H9 (cell line): Measurements from ENCODE around the gene LUZP1. TPM values are rescaled to one million over a fixed set of nuclear protein-coding genes. Genes with fewer than 3 reads are reported as not detected.

Experiments used
- DNase-seq: peaks from one replicate; pipeline ENCODE4 v3.0.0-alpha.2; 2017
- H2AFZ ChIP-seq: one replicate; pipeline ENCODE4 v1.6.1; 2013; ENCODE audit warnings: mild to moderate bottlenecking, low read length, control low read depth, moderate library complexity
- H2AK5ac ChIP-seq: 2 replicates; pipeline ENCODE4 v1.6.1; 2013; ENCODE audit warnings: low read length, control low read depth, mixed read lengths; ENCODE audit not compliant: insufficient read length
- H2BK120ac ChIP-seq: one replicate; pipeline ENCODE4 v1.6.1; 2013; ENCODE audit warnings: low read depth, mild to moderate bottlenecking, low read length, control low read depth, inconsistent platforms; ENCODE audit not compliant: poor library complexity, severe bottlenecking
- H2BK12ac ChIP-seq: 2 replicates; pipeline ENCODE4 v1.6.1; 2013; ENCODE audit warnings: low read length, control low read depth, mixed read lengths, low read depth; ENCODE audit not compliant: insufficient read length
- H2BK15ac ChIP-seq: 2 replicates; pipeline ENCODE4 v1.6.1; 2013; ENCODE audit warnings: low read depth, low read length, control low read depth
- H2BK20ac ChIP-seq: one replicate; pipeline ENCODE4 v1.6.1; 2013; ENCODE audit warnings: low read depth, mild to moderate bottlenecking, low read length, control low read depth, inconsistent platforms; ENCODE audit not compliant: poor library complexity, severe bottlenecking
- H2BK5ac ChIP-seq: 2 replicates; pipeline ENCODE4 v1.6.1; 2013; ENCODE audit warnings: low read length, control low read depth, mixed read lengths; ENCODE audit not compliant: insufficient read length
- H3K14ac ChIP-seq: 2 replicates; pipeline ENCODE4 v1.6.1; 2013; ENCODE audit warnings: low read length, control low read depth; ENCODE audit not compliant: insufficient read depth
- H3K18ac ChIP-seq: 2 replicates; pipeline ENCODE4 v1.6.1; 2013; ENCODE audit warnings: low read depth, mild to moderate bottlenecking, mixed read lengths, low read length, control low read depth; ENCODE audit not compliant: insufficient read length
- H3K23ac ChIP-seq: 2 replicates; pipeline ENCODE4 v1.6.1; 2013; ENCODE audit warnings: low read length, control low read depth, mixed read lengths, low read depth; ENCODE audit not compliant: insufficient read length
- H3K23me2 ChIP-seq: 2 replicates; pipeline ENCODE4 v1.6.1; 2013; ENCODE audit warnings: low read depth, mild to moderate bottlenecking, mixed read lengths, low read length, control low read depth; ENCODE audit not compliant: insufficient read length, poor library complexity, severe bottlenecking
- H3K27ac ChIP-seq: 2 replicates; pipeline ENCODE4 v1.5.1; 2013; ENCODE audit warnings: low read length, control low read depth, mixed read lengths, low read depth; ENCODE audit not compliant: insufficient read length
- H3K27me3 ChIP-seq: 2 replicates; pipeline ENCODE4 v1.6.1; 2013; ENCODE audit warnings: low read length, control low read depth, inconsistent platforms; ENCODE audit not compliant: insufficient read depth
- H3K4ac ChIP-seq: 2 replicates; pipeline ENCODE4 v1.6.1; 2013; ENCODE audit warnings: low read depth, mild to moderate bottlenecking, control low read depth, inconsistent platforms, low read length, moderate library complexity
- H3K4me1 ChIP-seq: 2 replicates; pipeline ENCODE4 v1.6.1; 2013; ENCODE audit warnings: low read length, control low read depth, inconsistent platforms; ENCODE audit not compliant: insufficient read depth
- H3K4me2 ChIP-seq: 2 replicates; pipeline ENCODE4 v1.6.1; 2013; ENCODE audit warnings: low read length, control low read depth, mixed read lengths; ENCODE audit not compliant: insufficient read length, insufficient read depth
- H3K56ac ChIP-seq: 2 replicates; pipeline ENCODE4 v1.6.1; 2013; ENCODE audit warnings: low read depth, mild to moderate bottlenecking, mixed read lengths, low read length, control low read depth; ENCODE audit not compliant: insufficient read length
- H3K79me1 ChIP-seq: 2 replicates; pipeline ENCODE4 v1.6.1; 2013; ENCODE audit warnings: low read depth, mild to moderate bottlenecking, moderate library complexity, low read length, control low read depth, inconsistent platforms; ENCODE audit not compliant: insufficient read depth, poor library complexity, severe bottlenecking
- H3K79me2 ChIP-seq: 2 replicates; pipeline ENCODE4 v1.6.1; 2013; ENCODE audit warnings: low read length, control low read depth, inconsistent platforms; ENCODE audit not compliant: insufficient read depth
- H3K9ac ChIP-seq: 2 replicates; pipeline ENCODE4 v1.6.1; 2013; ENCODE audit warnings: low read length, control low read depth, mixed read lengths; ENCODE audit not compliant: insufficient read length; ENCODE audit errors: extremely low read depth
- H3K9me3 ChIP-seq: one replicate; pipeline ENCODE4 v1.6.1; 2013; ENCODE audit warnings: low read depth, low read length, inconsistent platforms; ENCODE audit not compliant: control insufficient read depth
- H3T11ph ChIP-seq: one replicate; pipeline ENCODE4 v1.6.1; 2013; ENCODE audit warnings: mild to moderate bottlenecking, low read length, control low read depth, inconsistent platforms
- H4K20me1 ChIP-seq: one replicate; pipeline ENCODE4 v1.6.1; 2013; ENCODE audit not compliant: control insufficient read depth, insufficient read length, insufficient read depth
- H4K5ac ChIP-seq: 2 replicates; pipeline ENCODE4 v1.6.1; 2013; ENCODE audit warnings: low read depth, mild to moderate bottlenecking, mixed read lengths, low read length, control low read depth; ENCODE audit not compliant: insufficient read length
- H4K8ac ChIP-seq: replicated peaks from 2 replicates; pipeline ENCODE4 v1.6.1; 2013; ENCODE audit warnings: low read length, control low read depth, mixed read lengths, low read depth; ENCODE audit not compliant: insufficient read length
- H4K91ac ChIP-seq: 2 replicates; pipeline ENCODE4 v1.6.1; 2013; ENCODE audit warnings: low read depth, mild to moderate bottlenecking, moderate library complexity, mixed read lengths, low read length, control low read depth; ENCODE audit not compliant: insufficient read length
- H3K27ac Mint-ChIP-seq, 3 experiments: 2 replicates in 2 of 3; 3 replicates in 1 of 3; pipeline ENCODE4 v1.8.0; 2020 to 2021; ENCODE audit warnings: mixed read lengths in 3 of 3, mild to moderate bottlenecking in 1 of 3, moderate library complexity in 1 of 3
- H3K27me3 Mint-ChIP-seq: 2 replicates; pipeline ENCODE4 v1.8.0; 2021; ENCODE audit warnings: low read depth, mild to moderate bottlenecking, moderate library complexity, mixed read lengths
- H3K36me3 Mint-ChIP-seq, 3 experiments: 2 replicates in 2 of 3; 3 replicates in 1 of 3; pipeline ENCODE4 v1.8.0; 2020 to 2021; ENCODE audit warnings: low read depth in 3 of 3, mixed read lengths in 3 of 3; ENCODE audit not compliant: insufficient read depth in 1 of 3
- H3K4me1 Mint-ChIP-seq, 2 experiments: 2 replicates each; pipeline ENCODE4 v1.8.0; 2020; ENCODE audit warnings: mixed read lengths in 2 of 2
- H3K4me3 Mint-ChIP-seq, 2 experiments: 2 replicates in 1 of 2; 3 replicates in 1 of 2; pipeline ENCODE4 v1.8.0; 2020 to 2021; ENCODE audit warnings: mild to moderate bottlenecking in 2 of 2, mixed read lengths in 2 of 2, moderate library complexity in 1 of 2
- H3K9me3 Mint-ChIP-seq, 2 experiments: 2 replicates in 1 of 2; 3 replicates in 1 of 2; pipeline ENCODE4 v1.8.0; 2020; ENCODE audit warnings: mild to moderate bottlenecking in 2 of 2, mixed read lengths in 2 of 2, moderate library complexity in 1 of 2
- CTCF ChIP-seq: fragments of 200-600 bp; sonication (generic); conservative IDR thresholded peaks from 3 replicates; pipeline ENCODE4 v1.8.0; 2021; ENCODE audit warnings: antibody characterized with exemption, mild to moderate bottlenecking
- WGBS: extraction: QIAGEN DNeasy Blood & Tissue Kit; methylation state at CpG from one replicate; pipeline ENCODE4 v1.1.7; 2013; ENCODE audit warnings: missing lambda C conversion rate, low lambda C conversion rate, mixed read lengths; ENCODE audit not compliant: insufficient read length; ENCODE audit errors: extremely low coverage; 5-methylcytosine and 5-hydroxymethylcytosine counted together
- total RNA-seq: library from RNA; stranded (reverse); gene quantifications from 2 replicates; pipeline ENCODE4 v1.2.1, GENCODE V29; 2021

The LUZP1 gene
- total RNA-seq, 1 experiment from 2014 or later, result 48.2 TPM

- Histone ChIP-seq H4K20me1 (no peaks in the 10 kb centered on the region), H4K91ac (no peak overlapping the region), H4K5ac (no peak overlapping the region), H3K4me1 (no peaks in the 10 kb centered on the region), H3K4ac (no peak overlapping the region), H3K9me3 (no peaks in the 10 kb centered on the region), H2BK5ac (no peak overlapping the region), H3K9ac (no peak overlapping the region), H2BK12ac (no peak overlapping the region), H3K23me2 (peaks cover 6% of the 10 kb centered on the region), H3K18ac (no peak overlapping the region), H3K4me2 (no peak overlapping the region), H3K23ac (no peak overlapping the region), H3K56ac (no peak overlapping the region), H3K14ac (no peak overlapping the region), H2AFZ (no peak overlapping the region), H3K27ac (no peak overlapping the region), H3K27me3 (no peaks in the 10 kb centered on the region; the same call in 1 of the 2 replicates), H3K79me1 (peaks cover 1% of the 10 kb centered on the region), H2BK120ac (no peak overlapping the region), H3K79me2 (peaks cover 10% of the 10 kb centered on the region; the same call in 1 of the 2 replicates), H2AK5ac (no peak overlapping the region), H4K8ac (no peak overlapping the region), H2BK15ac (no peak overlapping the region), H3T11ph (no peak overlapping the region), H2BK20ac (no peak overlapping the region)
- Mint-ChIP-seq H3K4me1 (peaks cover 17 to 23% of the 10 kb centered on the region in 2 experiments), H3K4me3 (no peak overlapping the region), H3K27ac (no peak overlapping the region), H3K9me3 (0 out of 5 replicates have a peak, but pooled peaks cover 0 to 2% of the 10 kb centered on the region in 2 experiments), H3K27me3 (peaks cover 21% of the 10 kb centered on the region), H3K36me3 (no peaks in the 10 kb centered on the region)
- WGBS, result no CpG with 5 or more reads among the region's 4 CpGs
- no peak for TF ChIP-seq CTCF
- DNase-seq, result no peak
Observed at GRCh38 chr1:23171181-23171755, 2.6 kb upstream of the LUZP1 start.
